ENCODE results near the gene OVOL2. TPM values are rescaled to one million over a fixed set of nuclear protein-coding genes. Genes with fewer than 3 reads are reported as not detected.
A peak's percentile ranks its signal among the peaks of the same experiment; 100 is the strongest.

Gene OVOL2
- total RNA-seq, 8 experiments from 2014 or later = not detected

DNA sequence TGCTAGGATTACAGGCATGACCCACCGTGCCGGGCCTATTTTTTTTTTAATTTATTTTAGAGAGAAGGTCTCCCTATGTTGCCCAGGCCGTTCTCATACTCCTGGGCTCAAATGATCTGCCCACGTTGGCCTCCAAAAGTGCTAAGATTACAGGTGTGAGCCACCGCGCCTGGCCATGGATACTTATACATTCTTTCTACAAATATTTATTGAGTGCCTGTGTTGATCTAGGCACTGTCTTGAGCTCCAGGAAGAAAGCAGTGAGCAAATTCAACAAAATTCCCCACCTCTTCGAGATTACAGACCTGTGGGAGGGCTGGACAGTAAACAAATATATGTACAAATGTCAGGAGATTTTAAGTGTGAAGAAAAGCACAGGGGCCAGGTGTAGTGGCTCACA, 51.0 kb downstream of the OVOL2 start:
- ATAC-seq (replicated peaks in 6 of 8) = no peak
- in situ Hi-C loops (cut with MboI; ENCODE audit: low pct_unique_long_range_greater_than_20kb in 2 of 9, low sequenced_read_pairs in 9 of 9, unreplicated experiment in 9 of 9) = loop anchor here in 1 of 9 experiments (25.0 kb wide), 1 partner anchor 256 kb away; no protein-coding TSS in a partner anchor

DNA sequence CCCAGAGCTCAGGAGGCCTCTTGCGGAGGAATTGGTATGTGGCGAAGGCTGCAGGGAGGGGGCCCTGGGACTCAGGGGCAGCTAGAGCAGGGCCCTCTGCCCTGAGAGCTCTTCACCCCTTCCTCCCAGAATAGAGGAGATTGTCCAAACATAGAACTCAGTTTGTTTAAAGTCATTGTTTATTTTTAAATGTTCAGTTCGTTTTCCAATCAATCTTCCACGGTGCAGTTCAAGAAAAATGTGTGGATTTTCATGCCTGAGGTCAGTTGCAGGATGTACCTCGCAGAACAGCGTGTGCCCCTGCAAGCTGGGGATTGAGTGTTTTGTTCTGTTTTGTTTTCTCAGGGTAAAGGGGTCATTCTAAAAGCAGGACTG, 51.7 kb downstream of the OVOL2 start:
- Histone ChIP-seq H3K4me3 (no peak overlapping the region), H3K4me1 (replicated peaks in 1 of 2) (peaks cover 0 to 9% of the 10 kb centered on the region in 2 donors), H3K27ac (no peak overlapping the region)
- in situ Hi-C loops (cut with MboI; ENCODE audit: low pct_unique_long_range_greater_than_20kb in 2 of 9, low sequenced_read_pairs in 9 of 9, unreplicated experiment in 9 of 9) = loop anchor here in 1 of 9 experiments (25.0 kb wide), 1 partner anchor 256 kb away; no protein-coding TSS in a partner anchor
- 27 to 100% (median 59%) methylated on average over 2 to 6 of the region's 6 CpGs; no CpG with 5 or more reads in 1 of the 10 experiments for WGBS, 10 experiments
- peak in 1 of 8 experiments; percentile 56 for ATAC-seq (replicated peaks in 6 of 8)

More for the DNA sequence above, 51.0 kb downstream of the OVOL2 start:
- WGBS, 10 experiments = 68 to 100% (median 92%) methylated on average over 1 to 7 of the region's 7 CpGs; no CpG with 5 or more reads in 5 of the 10 experiments
- Histone ChIP-seq H3K4me1 (replicated peaks in 1 of 2) (peaks cover 0 to 9% of the 10 kb centered on the region in 2 donors), H3K27ac (no peak overlapping the region), H3K4me3 (no peak overlapping the region)

DNA sequence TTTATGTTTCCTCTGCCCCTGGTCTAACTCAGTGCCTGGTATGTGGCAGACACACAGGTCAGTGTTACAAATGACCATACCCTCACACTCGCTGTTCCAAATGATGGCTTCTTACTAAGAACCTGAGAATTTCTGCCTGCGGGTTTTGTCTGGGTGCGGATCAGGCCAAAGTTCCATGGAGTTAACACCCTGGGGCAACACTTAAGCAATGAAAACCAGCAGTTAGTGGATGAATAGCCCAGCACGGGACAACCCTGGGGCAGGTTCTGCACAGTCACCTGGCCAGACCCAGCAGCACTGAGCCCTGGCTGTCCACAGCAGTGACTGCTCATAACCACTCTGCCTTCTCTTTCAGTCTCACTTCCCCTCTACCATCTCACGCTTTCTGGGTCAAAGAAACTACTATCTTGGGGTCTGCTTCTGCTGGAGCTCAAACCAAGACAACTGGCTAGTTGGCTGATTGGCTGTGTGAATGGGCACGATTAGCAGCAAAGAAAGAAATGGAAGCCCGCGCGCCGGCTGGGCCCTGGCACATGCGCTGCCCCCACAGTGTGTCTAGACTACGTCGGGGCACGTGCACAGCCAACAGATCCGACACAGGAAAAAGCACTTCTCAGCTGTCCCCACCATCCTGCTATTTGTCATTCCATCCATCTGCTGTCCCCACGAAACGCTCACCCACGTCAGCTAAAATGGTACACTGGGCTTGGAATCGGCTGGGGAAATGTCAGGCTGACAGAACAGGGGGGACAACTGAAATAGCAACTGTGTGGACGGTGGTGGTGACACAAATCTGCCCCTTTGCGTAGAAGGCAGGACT, 52.3 kb downstream of the OVOL2 start:
- Histone ChIP-seq H3K4me3 (no peak overlapping the region), H3K4me1 (replicated peaks in 1 of 2) (peaks cover 0 to 9% of the 10 kb centered on the region in 2 donors), H3K27ac (no peak overlapping the region)
- in situ Hi-C loops (cut with MboI; ENCODE audit: low pct_unique_long_range_greater_than_20kb in 2 of 9, low sequenced_read_pairs in 9 of 9, unreplicated experiment in 9 of 9) = loop anchor here in 1 of 9 experiments (25.0 kb wide), 1 partner anchor 257 kb away; no protein-coding TSS in a partner anchor
- ATAC-seq (replicated peaks in 6 of 8) = no peak
- 0 to 94% (median 87%) methylated on average over 2 to 14 of the region's 21 CpGs; no CpG with 5 or more reads in 2 of the 10 experiments for WGBS, 10 experiments

DNA sequence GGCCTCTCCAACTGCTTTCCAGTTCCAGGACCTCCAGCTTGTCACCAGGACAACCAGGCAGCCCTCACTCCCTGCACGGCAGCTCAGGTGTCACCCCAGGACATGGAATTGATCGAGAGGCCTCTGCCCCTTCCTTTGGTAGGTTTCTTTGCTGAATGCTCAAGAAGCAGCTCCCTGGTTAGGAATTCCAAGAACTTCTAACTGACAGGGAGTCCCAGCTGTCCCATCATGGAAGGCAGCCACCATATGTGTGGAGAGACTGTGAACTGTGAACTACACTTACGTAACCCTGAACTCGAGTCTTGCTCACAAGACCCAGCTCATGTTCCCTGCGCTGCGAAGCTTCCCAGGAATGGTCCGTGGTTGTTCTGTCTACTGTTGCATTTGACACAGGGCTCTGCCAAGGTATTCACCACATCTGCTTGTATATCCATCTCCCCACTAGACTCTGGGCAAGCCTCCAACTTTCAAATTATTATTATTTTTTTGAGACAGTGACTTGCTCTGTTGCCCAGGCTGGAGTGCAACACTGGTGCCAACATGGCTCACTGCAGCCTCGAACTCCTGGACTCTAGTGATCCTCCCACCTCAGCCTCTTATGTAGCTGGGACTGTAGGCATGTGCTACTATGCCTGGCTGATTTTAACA, 53.2 kb downstream of the OVOL2 start:
- Histone ChIP-seq H3K27ac (no peak overlapping the region), H3K4me1 (replicated peaks in 1 of 2) (peaks cover 0 to 9% of the 10 kb centered on the region in 2 donors), H3K4me3 (no peak overlapping the region)
- 40 to 83% (median 74%) methylated on average over 1 to 8 of the region's 8 CpGs; no CpG with 5 or more reads in 5 of the 10 experiments for WGBS, 10 experiments
- in situ Hi-C loops (cut with MboI; ENCODE audit: low pct_unique_long_range_greater_than_20kb in 2 of 9, low sequenced_read_pairs in 9 of 9, unreplicated experiment in 9 of 9) = loop anchor here in 1 of 9 experiments (25.0 kb wide), 1 partner anchor 258 kb away; no protein-coding TSS in a partner anchor
- no peak for ATAC-seq (replicated peaks in 6 of 8)

DNA sequence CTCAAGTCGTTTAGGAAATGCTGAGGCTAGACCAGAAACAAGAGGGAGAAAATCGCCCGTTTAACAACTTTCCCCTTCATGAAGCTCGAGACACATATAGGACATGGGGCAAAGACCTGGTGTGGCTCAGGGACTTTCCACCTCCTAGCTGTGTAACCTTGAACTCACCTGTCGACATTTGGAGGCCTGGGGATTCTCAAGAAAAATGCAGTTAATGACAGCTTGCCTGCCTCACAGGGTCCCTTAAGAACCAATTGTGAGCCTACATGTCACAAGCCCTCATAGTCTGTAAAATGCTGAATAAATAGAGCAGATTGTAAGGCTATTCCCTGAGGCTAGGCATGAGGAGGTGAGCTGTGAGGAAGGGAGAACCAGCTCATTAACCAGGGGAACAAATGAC, 53.8 kb downstream of the OVOL2 start:
- peaks cover 0 to 9% of the 10 kb centered on the region in 2 donors for H3K4me1 ChIP-seq (replicated peaks in 1 of 2)
- WGBS, 10 experiments = 35 to 87% (median 63%) methylated on average over 2 to 5 of the region's 5 CpGs; no CpG with 5 or more reads in 1 of the 10 experiments
- no peak overlapping the region for H3K4me3 ChIP-seq
- in situ Hi-C loops (cut with MboI; ENCODE audit: low pct_unique_long_range_greater_than_20kb in 2 of 9, low sequenced_read_pairs in 9 of 9, unreplicated experiment in 9 of 9) = loop anchor here in 1 of 9 experiments (25.0 kb wide), 1 partner anchor 258 kb away; no protein-coding TSS in a partner anchor
- H3K27ac ChIP-seq = no peak overlapping the region
- no peak for ATAC-seq (replicated peaks in 6 of 8)

DNA sequence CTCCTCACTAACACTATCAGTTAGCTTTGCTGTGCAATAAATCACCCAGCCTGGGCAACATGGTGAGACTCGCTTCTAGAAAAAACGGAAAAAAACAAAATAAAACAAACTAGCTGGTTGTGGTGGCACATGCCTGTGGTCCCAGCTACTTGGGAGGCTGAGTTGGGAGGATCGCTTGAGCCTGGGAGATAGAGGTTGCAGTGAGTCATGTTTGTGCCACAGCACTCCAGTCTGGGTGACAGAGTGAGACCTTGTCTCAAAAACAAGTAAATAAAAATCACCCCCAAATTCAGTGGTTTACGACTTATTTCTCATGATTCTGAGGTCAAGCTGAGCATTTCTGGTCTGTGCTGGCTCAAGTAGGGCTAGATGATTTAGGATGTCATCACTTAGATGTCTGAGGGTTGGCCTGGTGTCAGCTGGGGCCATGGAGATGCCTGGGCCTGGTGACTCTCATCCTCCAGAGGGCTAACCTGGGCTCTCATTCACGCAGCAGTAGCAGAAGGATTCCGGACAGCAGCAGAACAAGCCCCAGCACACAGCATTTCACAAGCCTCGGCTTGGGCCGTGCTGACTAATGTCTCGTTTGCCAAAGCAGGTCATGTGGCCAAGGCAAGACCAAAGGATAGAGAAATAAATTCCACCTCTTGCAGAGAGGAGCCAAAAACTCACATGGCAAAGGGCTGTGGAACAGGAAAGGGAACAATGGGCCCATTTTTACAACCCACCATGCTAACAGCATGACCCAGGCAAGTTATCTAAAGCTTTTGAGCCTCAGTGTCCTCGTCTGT, 56.4 kb downstream of the OVOL2 start:
- Histone ChIP-seq H3K4me3 (no peak overlapping the region), H3K27ac (no peak overlapping the region), H3K4me1 (replicated peaks in 1 of 2) (no peaks in the 10 kb centered on the region)
- peak in 5 of 8 experiments; percentile 16 to 93 (median 56) for ATAC-seq (replicated peaks in 6 of 8)
- in situ Hi-C loops (cut with MboI; ENCODE audit: low pct_unique_long_range_greater_than_20kb in 2 of 9, low sequenced_read_pairs in 9 of 9, unreplicated experiment in 9 of 9) = loop anchor here in 1 of 9 experiments (25.0 kb wide), 1 partner anchor 261 kb away; no protein-coding TSS in a partner anchor
- WGBS, 10 experiments = 40 to 100% (median 79%) methylated on average over 1 to 10 of the region's 10 CpGs; no CpG with 5 or more reads in 2 of the 10 experiments

DNA sequence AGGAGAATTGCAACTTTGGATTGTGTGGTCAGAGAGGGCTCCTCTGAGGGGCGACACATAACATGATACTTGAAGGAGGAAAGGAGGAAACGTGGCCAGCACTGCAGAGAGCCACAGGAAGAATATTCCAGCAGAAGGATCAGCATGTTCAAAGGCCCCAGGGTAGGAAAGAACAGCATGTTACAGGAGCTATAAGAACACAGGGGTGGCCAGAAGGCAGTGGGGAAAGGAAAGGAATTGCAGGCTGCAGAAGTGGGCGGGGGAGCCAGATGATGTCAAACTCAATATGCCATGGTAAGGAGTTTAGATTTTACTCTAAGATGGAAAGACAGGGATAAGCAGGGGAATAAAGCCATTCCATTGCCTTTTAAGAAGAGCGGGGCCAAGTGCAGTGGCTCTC, 58.1 kb downstream of the OVOL2 start:
- 31 to 100% (median 95%) methylated on average over 1 to 4 of the region's 4 CpGs; no CpG with 5 or more reads in 1 of the 10 experiments for WGBS, 10 experiments

DNA sequence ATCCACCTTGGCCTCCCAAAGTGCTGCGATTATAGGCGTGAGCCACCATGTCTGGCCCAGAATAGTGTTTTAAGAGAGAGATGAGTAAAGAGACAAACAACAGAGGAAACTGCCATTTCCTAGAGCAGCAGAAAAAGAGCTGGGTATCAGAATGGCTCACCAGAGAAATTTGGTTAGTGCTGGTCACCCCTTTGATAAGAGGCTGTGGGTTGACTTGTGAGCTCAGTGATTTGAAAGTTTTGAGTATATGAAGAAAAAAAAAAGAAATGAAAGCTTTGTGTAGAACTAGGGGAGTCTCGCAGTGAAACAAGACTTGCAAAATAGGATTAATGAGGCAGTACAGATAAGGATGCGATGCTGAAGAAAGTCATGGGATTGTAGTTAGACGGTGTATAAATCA, 59.3 kb downstream of the OVOL2 start:
- no peak overlapping the region for H3K4me3 ChIP-seq
- in situ Hi-C loops (cut with MboI; ENCODE audit: low pct_unique_long_range_greater_than_20kb in 2 of 9, low sequenced_read_pairs in 9 of 9, unreplicated experiment in 9 of 9) = no loop called here
- 82 to 100% (median 90%) methylated on average over 2 to 5 of the region's 5 CpGs for WGBS, 10 experiments
- no peaks in the 10 kb centered on the region for H3K4me1 ChIP-seq (replicated peaks in 1 of 2)
- no peak overlapping the region for H3K27ac ChIP-seq
- no peak for ATAC-seq (replicated peaks in 6 of 8)

More for the DNA sequence above, 58.1 kb downstream of the OVOL2 start:
- ATAC-seq (replicated peaks in 6 of 8) = peak in 3 of 8 experiments; percentile 16 to 80 (median 27)
- no peak overlapping the region for H3K4me3 ChIP-seq
- H3K4me1 ChIP-seq (replicated peaks in 1 of 2) = no peaks in the 10 kb centered on the region
- no peak overlapping the region for H3K27ac ChIP-seq
- in situ Hi-C loops (cut with MboI; ENCODE audit: low pct_unique_long_range_greater_than_20kb in 2 of 9, low sequenced_read_pairs in 9 of 9, unreplicated experiment in 9 of 9) = no loop called here

DNA sequence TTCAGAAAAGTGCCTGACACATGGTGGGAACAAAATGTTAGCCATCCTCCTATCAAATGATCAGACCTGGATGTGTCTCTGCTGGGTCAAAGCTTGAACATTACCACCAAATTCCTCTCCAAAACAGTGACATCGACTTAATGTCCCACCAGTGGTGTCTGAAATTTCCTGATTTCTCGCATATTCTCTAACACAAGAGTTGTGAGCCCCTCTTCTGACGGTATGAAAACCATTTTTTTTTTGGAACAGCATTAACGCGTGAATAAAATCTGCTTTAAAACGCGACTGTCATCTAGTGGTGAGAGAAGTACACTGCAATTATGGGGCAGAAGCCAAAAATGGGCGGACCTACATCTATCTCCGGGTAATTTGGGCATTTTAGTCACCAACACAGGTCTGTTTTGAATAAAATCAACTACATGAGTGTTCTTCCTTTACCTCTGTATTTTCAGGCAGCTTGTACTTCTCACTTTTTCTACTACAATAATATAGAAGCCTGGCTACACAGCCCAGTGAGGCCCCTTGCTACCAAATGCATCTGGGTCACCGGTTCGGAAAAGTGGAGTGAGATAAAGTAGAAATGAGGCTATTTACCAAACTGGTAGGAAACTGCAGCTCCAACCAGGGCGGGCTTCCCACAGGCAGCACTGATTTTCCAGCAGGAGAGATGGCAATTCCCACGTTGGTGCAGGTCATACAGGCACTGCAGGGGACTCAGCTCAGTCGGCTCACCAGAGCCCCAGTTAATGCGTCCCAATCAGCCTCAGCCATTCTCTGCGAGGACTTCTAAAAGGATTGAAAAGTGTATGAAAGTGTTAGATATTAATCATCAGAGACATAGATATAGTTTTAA, 61.5 kb downstream of the OVOL2 start:
- no peaks in the 10 kb centered on the region for H3K4me1 ChIP-seq (replicated peaks in 1 of 2)
- no peak overlapping the region for H3K4me3 ChIP-seq
- H3K27ac ChIP-seq = no peak overlapping the region
- 0 to 58% (median 22%) methylated on average over 2 to 15 of the region's 16 CpGs for WGBS, 10 experiments
- in situ Hi-C loops (cut with MboI; ENCODE audit: low pct_unique_long_range_greater_than_20kb in 2 of 9, low sequenced_read_pairs in 9 of 9, unreplicated experiment in 9 of 9) = no loop called here
- ATAC-seq (replicated peaks in 6 of 8) = peak in 6 of 8 experiments; percentile 27 to 74 (median 56)

DNA sequence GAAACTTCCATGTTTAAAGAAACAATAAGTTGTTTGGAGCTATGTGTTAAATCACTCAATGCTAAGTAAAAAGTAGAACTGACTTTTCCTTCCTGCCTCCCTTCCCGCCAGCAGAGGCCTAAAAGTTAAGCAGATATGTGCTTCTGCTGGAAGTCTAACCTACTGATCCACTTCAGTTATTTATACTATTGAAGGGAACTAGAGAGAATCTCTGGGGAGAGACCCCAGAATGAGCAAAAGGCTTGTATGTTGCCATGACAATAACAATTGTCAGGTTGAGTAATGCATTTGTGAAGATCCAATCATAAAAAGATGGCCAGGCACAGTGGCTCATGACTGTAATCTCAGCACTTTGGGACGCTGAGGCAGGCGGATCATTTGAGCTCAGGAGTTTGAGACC, 64.2 kb downstream of the OVOL2 start:
- in situ Hi-C loops (cut with MboI; ENCODE audit: low pct_unique_long_range_greater_than_20kb in 2 of 9, low sequenced_read_pairs in 9 of 9, unreplicated experiment in 9 of 9) = no loop called here
- no peak for ATAC-seq (replicated peaks in 6 of 8)
- H3K4me1 ChIP-seq (replicated peaks in 1 of 2) = no peaks in the 10 kb centered on the region
- H3K4me3 ChIP-seq = no peak overlapping the region
- 50 to 100% (median 100%) methylated on average over 1 to 3 of the region's 3 CpGs; no CpG with 5 or more reads in 4 of the 10 experiments for WGBS, 10 experiments
- H3K27ac ChIP-seq = no peak overlapping the region

DNA sequence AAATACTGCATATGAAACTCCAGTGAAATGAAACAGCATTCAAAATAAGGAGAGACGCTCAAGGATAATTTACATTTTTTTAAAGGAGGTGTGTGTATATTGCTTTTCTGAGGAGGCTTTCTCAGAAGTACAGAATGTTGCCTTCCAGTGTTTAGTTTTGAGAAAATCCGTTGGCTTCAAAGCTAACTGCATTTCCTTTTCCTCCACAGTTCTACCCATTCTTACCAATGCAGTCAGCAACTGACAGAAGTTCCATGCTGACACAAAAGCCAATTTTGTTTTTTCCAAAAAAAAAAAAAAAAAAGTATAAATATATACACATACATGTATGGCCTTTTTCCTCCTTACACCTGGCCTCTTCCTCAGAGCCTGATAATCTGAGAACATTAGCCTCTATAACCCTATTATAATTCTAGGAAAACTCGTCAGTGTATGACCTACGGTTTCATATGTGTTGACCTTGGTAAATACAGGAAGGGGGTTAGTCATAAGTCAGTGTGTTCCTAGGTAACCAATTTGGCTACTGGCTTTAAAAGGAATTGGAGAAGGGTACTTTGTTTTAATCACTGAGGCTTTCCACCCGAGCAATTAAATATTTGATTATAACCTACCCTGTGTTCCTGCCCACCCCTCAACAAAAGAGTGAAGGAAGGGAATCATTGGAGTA, 64.7 kb downstream of the OVOL2 start:
- WGBS, 10 experiments = 44 to 100% (median 85%) methylated on average over 1 to 5 of the region's 5 CpGs
- H3K4me3 ChIP-seq = no peak overlapping the region
- H3K27ac ChIP-seq = no peak overlapping the region
- H3K4me1 ChIP-seq (replicated peaks in 1 of 2) = no peaks in the 10 kb centered on the region
- ATAC-seq (replicated peaks in 6 of 8) = no peak
- in situ Hi-C loops (cut with MboI; ENCODE audit: low pct_unique_long_range_greater_than_20kb in 2 of 9, low sequenced_read_pairs in 9 of 9, unreplicated experiment in 9 of 9) = no loop called here

Data from motor neuron (in vitro differentiated cells).